HG03103 (cell line): ENCODE data around the gene TP63.
A peak's percentile ranks its signal among the peaks of the same experiment; 100 is the strongest.
"Not testable (repeated sequence)": the region's sequence is repeated elsewhere in the genome, so short reads cannot be mapped to it uniquely, and the experiment has no call there.

Source experiments
- ATAC-seq: cut with Tn5 transposase; IDR thresholded peaks from one replicate; pipeline ENCODE4 v1.9.1; 2021; ENCODE audit warnings: low read depth; ENCODE audit not compliant: unreplicated experiment

The TP63 gene

GRCh38 chr3:189625071-189625470 is 6.1 kb upstream of the TP63 start:
- ATAC-seq, result no peak

GRCh38 chr3:189625572-189625971 is 5.6 kb upstream of the TP63 start:
- ATAC-seq, result no peak

- no peak for ATAC-seq
These were observed 4.9 kb upstream of the TP63 start for GRCh38 chr3:189626286-189626685.

- no peak for ATAC-seq
These were observed 1.3 kb upstream of the TP63 start for GRCh38 chr3:189629803-189630455.

- peak; percentile 63 for ATAC-seq
These were observed 319 bp upstream of the TP63 start for GRCh38 chr3:189630767-189631372.

GRCh38 chr3:189631409-189631808 is 220 bp downstream of the TP63 start:
- no peak for ATAC-seq

GRCh38 chr3:189632242-189632641 is 1.1 kb downstream of the TP63 start:
- ATAC-seq, result no peak

GRCh38 chr3:189635339-189635738 is 4.2 kb downstream of the TP63 start:
- ATAC-seq, result no peak

GRCh38 chr3:189636048-189636447 is 4.9 kb downstream of the TP63 start:
- no peak for ATAC-seq

GRCh38 chr3:189637750-189638149 is 6.6 kb downstream of the TP63 start:
- ATAC-seq, result no peak

GRCh38 chr3:189638276-189639031 is 7.3 kb downstream of the TP63 start:
- no peak for ATAC-seq

- ATAC-seq, result no peak
These were observed 10.6 kb downstream of the TP63 start for GRCh38 chr3:189641776-189642175.

- ATAC-seq, result no peak
These were observed 15.8 kb downstream of the TP63 start for GRCh38 chr3:189646853-189647542.

- ATAC-seq, result no peak
These were observed 20.9 kb downstream of the TP63 start for GRCh38 chr3:189652042-189652441.

GRCh38 chr3:189655617-189656016 is 24.4 kb downstream of the TP63 start:
- ATAC-seq, result peak; percentile 70

- no peak for ATAC-seq
These were observed 28.4 kb downstream of the TP63 start for GRCh38 chr3:189659571-189659970.

GRCh38 chr3:189664311-189664710 is 33.1 kb downstream of the TP63 start:
- no peak for ATAC-seq

- not testable (repeated sequence) for ATAC-seq
These were observed 41.2 kb downstream of the TP63 start for GRCh38 chr3:189672346-189672745.

- peak; percentile 74 for ATAC-seq
These were observed 42.3 kb downstream of the TP63 start for GRCh38 chr3:189673535-189673934.

- no peak for ATAC-seq
These were observed 43.2 kb downstream of the TP63 start for GRCh38 chr3:189674249-189674913.

- no peak for ATAC-seq
These were observed 46.5 kb downstream of the TP63 start for GRCh38 chr3:189677667-189678066.
